Measurements from ENCODE around the gene AK9.

DNA sequence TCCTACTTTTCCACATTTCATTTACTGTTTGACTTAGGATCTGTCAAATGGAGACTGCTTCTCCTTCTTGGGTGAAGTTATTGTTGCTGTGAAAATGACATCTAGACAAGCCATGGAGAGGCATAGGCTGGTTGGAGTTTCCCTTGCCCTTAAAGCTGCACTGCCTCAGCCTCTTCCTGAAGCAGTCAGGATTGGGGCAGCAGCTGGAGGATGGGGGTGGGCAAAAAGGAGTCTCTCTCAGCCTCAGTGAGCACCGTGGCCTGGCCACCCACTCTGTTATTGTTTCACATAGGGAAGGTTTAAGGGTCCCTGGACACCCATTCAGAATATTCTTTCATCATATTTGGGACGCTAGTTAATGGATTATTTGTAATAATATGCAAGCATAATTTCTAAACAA, 200.3 kb downstream of the AK9 start:
- TF ChIP-seq, protein P1, sequence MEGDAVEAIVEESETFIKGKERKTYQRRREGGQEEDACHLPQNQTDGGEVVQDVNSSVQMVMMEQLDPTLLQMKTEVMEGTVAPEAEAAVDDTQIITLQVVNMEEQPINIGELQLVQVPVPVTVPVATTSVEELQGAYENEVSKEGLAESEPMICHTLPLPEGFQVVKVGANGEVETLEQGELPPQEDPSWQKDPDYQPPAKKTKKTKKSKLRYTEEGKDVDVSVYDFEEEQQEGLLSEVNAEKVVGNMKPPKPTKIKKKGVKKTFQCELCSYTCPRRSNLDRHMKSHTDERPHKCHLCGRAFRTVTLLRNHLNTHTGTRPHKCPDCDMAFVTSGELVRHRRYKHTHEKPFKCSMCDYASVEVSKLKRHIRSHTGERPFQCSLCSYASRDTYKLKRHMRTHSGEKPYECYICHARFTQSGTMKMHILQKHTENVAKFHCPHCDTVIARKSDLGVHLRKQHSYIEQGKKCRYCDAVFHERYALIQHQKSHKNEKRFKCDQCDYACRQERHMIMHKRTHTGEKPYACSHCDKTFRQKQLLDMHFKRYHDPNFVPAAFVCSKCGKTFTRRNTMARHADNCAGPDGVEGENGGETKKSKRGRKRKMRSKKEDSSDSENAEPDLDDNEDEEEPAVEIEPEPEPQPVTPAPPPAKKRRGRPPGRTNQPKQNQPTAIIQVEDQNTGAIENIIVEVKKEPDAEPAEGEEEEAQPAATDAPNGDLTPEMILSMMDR (IDR thresholded peaks at IDR 0.05): no peak
- TF ChIP-seq POLR2A (IDR thresholded peaks at IDR 0.05): no peak
